Upper lobe of right lung (tissue), 1 donor: ENCODE measurements around the gene PRR5L. TPM values are rescaled to one million over a fixed set of nuclear protein-coding genes. Genes with fewer than 3 reads are reported as not detected.

Experiments
- ATAC-seq: fragments of 200-7000 bp; cut with Tn5 transposase; one replicate; pipeline ENCODE4 v1.9.1; 2020; ENCODE audit warnings: mild to moderate bottlenecking, moderate library complexity
- DNase-seq: peaks from one replicate; pipeline ENCODE4 v3.0.0-alpha.2; 2020
- H3K27ac ChIP-seq: fragments of 200-600 bp; one replicate; pipeline ENCODE4 v1.8.0; 2022
- H3K27me3 ChIP-seq: fragments of 200-600 bp; one replicate; pipeline ENCODE4 v1.8.0; 2022; ENCODE audit warnings: mild to moderate bottlenecking
- H3K36me3 ChIP-seq: fragments of 200-600 bp; one replicate; pipeline ENCODE4 v1.8.0; 2022
- H3K4me1 ChIP-seq: fragments of 200-600 bp; one replicate; pipeline ENCODE4 v1.8.0; 2022
- H3K4me3 ChIP-seq: fragments of 200-600 bp; one replicate; pipeline ENCODE4 v1.8.0; 2022; ENCODE audit warnings: mild to moderate bottlenecking
- H3K9me3 ChIP-seq: fragments of 200-600 bp; one replicate; pipeline ENCODE4 v1.8.0; 2022
- CTCF ChIP-seq: fragments of 200-600 bp; IDR thresholded peaks from one replicate; pipeline ENCODE4 v1.8.0; 2022; ENCODE audit warnings: antibody characterized with exemption
- intact Hi-C: fragments of 100-400 bp; cut with DNase I; formaldehyde crosslinking; loops from one replicate; pipeline ENCODE4 v1.11.0; 2022
- total RNA-seq: library from RNA; stranded (reverse); fragmentation: NEBNext Ultra II Directional; extraction: Animal tissue kit (Norgen Biotek cat#: 25700); gene quantifications from one replicate; pipeline ENCODE4 v1.2.1, GENCODE V29; 2021
- donor health status: DM: no; HTN: yes; CAD: no; lungs with severe emphysema.

PRR5L gene
- total RNA-seq, 1 donor from 2014 or later, result 24.5 TPM

- intact Hi-C loops, result no loop called here
- Histone ChIP-seq H3K27me3 (no peaks in the 10 kb centered on the region), H3K4me1 (peaks cover 9% of the 10 kb centered on the region), H3K4me3 (no peak overlapping the region), H3K9me3 (no peaks in the 10 kb centered on the region), H3K36me3 (peaks cover 6% of the 10 kb centered on the region), H3K27ac (no peak overlapping the region)
- DNase-seq (no peak), ATAC-seq (no peak)
- TF ChIP-seq CTCF, result no peak
Measured at GRCh38 chr11:36402568-36403170, 106.6 kb downstream of the PRR5L start.

GRCh38 chr11:36403661-36404060 is 107.6 kb downstream of the PRR5L start:
- no peak for ATAC-seq
- H3K36me3 ChIP-seq, result peaks cover 6% of the 10 kb centered on the region
- intact Hi-C loops, result no loop called here
- H3K27me3 ChIP-seq, result no peaks in the 10 kb centered on the region
- peaks cover 4% of the 10 kb centered on the region for H3K4me1 ChIP-seq
- H3K4me3 ChIP-seq, result no peak overlapping the region
- H3K27ac ChIP-seq, result no peak overlapping the region
- TF ChIP-seq CTCF, result no peak
- H3K9me3 ChIP-seq, result no peaks in the 10 kb centered on the region
- no peak for DNase-seq

- no peak for TF ChIP-seq CTCF
- intact Hi-C loops, result no loop called here
- no peak overlapping the region for H3K4me3 ChIP-seq
- H3K9me3 ChIP-seq, result no peaks in the 10 kb centered on the region
- peaks cover 13% of the 10 kb centered on the region for H3K4me1 ChIP-seq
- H3K36me3 ChIP-seq, result peaks cover 6% of the 10 kb centered on the region
- H3K27ac ChIP-seq, result no peak overlapping the region
- ATAC-seq (no peak), DNase-seq (no peak)
- H3K27me3 ChIP-seq, result no peaks in the 10 kb centered on the region
Measured at GRCh38 chr11:36404831-36405230, 108.7 kb downstream of the PRR5L start.

DNA sequence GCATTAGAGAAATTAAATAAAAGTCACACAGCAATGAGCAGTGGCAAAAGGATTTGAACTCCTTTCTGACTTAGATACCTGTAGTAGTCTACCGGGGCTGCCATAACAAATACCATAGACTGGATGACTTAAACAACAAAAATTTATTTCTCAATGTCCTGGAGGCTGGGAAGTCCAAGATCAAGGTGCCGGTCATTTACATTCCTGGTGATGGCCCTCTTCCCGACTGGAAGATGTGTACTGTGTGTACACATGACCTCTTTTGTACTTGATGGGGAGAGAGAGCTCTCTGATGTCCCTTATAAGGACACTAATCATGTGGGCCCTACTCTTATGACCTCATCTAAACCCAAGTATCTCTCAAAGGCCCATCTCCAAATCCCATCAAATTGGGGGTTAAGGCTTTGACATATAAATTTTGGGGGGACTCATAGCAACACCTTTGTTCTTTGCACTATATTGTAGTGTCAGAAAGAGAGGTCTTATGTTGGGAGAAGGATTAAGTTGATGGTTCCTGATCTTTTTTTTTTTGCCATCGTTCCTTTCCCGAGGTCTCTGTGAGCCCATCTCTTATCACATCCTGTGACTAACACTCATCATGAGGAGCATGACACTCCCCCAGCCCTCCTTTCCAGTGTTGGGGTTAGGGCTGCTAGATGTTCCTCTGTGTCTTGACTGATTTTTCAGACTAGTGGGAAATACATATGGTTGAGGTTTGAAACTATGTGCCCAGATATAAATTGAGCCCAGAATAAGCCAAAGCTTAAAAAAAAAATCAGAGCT is 109.7 kb downstream of the PRR5L start:
- Histone ChIP-seq H3K36me3 (peaks cover 5% of the 10 kb centered on the region), H3K4me1 (peaks cover 22% of the 10 kb centered on the region), H3K27me3 (no peaks in the 10 kb centered on the region), H3K4me3 (no peak overlapping the region), H3K27ac (no peak overlapping the region), H3K9me3 (no peaks in the 10 kb centered on the region)
- no peak for TF ChIP-seq CTCF
- ATAC-seq (no peak), DNase-seq (no peak)
- intact Hi-C loops, result no loop called here

DNA sequence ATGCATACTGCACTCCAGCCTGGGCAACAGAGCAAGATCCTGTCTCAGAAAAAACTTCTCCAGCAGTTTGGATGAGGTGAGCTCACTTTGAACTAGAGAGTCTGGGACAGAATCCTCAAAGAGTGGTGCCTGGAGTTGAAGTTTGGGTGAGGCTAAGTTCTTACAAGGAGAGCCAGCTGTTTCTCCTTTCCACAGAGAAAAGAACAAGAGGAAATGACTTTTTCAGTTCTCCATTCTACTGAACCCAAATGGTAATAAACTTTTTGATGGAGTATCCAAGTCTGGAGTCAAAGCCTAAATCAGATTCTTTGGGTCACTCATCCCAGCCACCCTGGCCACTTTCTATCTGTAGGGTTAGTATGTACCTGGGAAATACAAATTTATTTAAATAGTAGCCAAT is 111.3 kb downstream of the PRR5L start:
- peaks cover 37% of the 10 kb centered on the region for H3K4me1 ChIP-seq
- no peaks in the 10 kb centered on the region for H3K27me3 ChIP-seq
- no peak for ATAC-seq
- no peak overlapping the region for H3K4me3 ChIP-seq
- TF ChIP-seq CTCF, result no peak
- no peaks in the 10 kb centered on the region for H3K36me3 ChIP-seq
- DNase-seq, result no peak
- intact Hi-C loops, result no loop called here
- no peak overlapping the region for H3K27ac ChIP-seq
- no peaks in the 10 kb centered on the region for H3K9me3 ChIP-seq
